SK-N-SH treated with all-trans-retinoic acid at 6 μM for 48 hours (cell line): ENCODE measurements around the gene TEX54.
A peak's percentile ranks its signal among the peaks of the same experiment; 100 is the strongest.

Experiments used
- ATAC-seq: fragments of 200-7000 bp; cut with Tn5 transposase; 3 replicates; pipeline ENCODE4 v1.9.1; 2020; ENCODE audit warnings: mild to moderate bottlenecking, moderate library complexity
- ARNTL ChIP-seq: fragments of 450-650 bp; formaldehyde crosslinking; IDR thresholded peaks from 2 replicates; pipeline ENCODE4 v1.5.0; 2020; ENCODE audit warnings: low read depth, mild to moderate bottlenecking, moderate library complexity, borderline replicate concordance
- CSDC2 ChIP-seq: fragments of 250-450 bp; sonication (Bioruptor Pico); IDR thresholded peaks from 2 replicates; pipeline ENCODE4 v1.5.0; 2020; ENCODE audit warnings: mild to moderate bottlenecking, moderate library complexity
- GLIS3 ChIP-seq: fragments of 250-450 bp; sonication (Bioruptor Pico); IDR thresholded peaks from 2 replicates; pipeline ENCODE4 v1.5.0; 2020; ENCODE audit warnings: mild to moderate bottlenecking, moderate library complexity
- RARB ChIP-seq: fragments of 250-450 bp; sonication (Bioruptor Pico); IDR thresholded peaks from 2 replicates; pipeline ENCODE4 v1.8.0; 2021; ENCODE audit warnings: mild to moderate bottlenecking, moderate library complexity
- SNAI2 ChIP-seq: fragments of 250-450 bp; sonication (Bioruptor Pico); IDR thresholded peaks from 2 replicates; pipeline ENCODE4 v1.5.0; 2020; ENCODE audit warnings: mild to moderate bottlenecking, moderate library complexity
- ZC3H10 ChIP-seq: fragments of 250-450 bp; sonication (Bioruptor Pico); IDR thresholded peaks from 2 replicates; pipeline ENCODE4 v1.5.1; 2021; ENCODE audit warnings: mild to moderate bottlenecking, moderate library complexity
- ZFP3 ChIP-seq: fragments of 250-450 bp; sonication (Bioruptor Pico); IDR thresholded peaks from 2 replicates; pipeline ENCODE4 v1.5.0; 2020; ENCODE audit warnings: mild to moderate bottlenecking, moderate library complexity
- ZFP30 ChIP-seq: fragments of 450-650 bp; formaldehyde crosslinking; IDR thresholded peaks from 2 replicates; pipeline ENCODE4 v1.5.0; 2022; ENCODE audit warnings: mild to moderate bottlenecking, moderate library complexity

The TEX54 gene

DNA sequence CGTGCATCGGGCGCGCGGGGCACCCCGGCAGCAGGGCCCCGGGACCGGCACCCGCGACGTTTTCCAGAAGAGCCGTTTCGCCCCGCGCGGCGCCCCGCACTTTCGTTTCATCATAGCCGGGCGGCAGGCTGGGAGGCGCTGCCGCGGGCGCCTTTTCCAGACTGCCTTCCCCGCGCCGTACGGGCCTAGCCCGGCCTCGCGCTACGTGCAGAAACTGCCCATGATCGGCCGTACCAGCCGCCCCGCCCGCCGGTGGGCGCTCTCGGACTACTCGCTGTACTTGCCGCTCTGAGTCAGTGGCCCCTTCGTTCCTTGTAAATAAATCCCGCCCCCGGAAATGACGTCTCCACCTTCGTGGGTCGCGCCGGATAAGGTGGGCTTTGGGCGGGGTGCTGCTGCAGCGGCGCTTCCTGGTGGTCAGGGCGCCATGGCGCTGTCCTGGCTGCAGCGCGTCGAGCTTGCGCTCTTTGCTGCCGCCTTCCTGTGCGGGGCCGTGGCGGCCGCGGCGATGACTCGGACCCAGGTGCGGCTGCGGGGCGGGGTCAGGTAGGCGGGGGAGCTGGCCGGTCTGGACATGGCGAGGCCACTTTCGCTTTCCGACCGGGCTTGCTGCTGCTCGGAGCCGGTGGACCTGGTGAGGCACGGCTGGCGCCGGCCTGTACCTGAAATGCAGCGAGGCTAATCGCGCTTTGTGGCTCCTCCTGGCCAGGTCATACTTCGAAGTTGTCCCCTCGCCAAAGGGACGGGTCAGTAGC lies 45.5 kb downstream of the TEX54 start, which contains the start of gene TMEM179B:
TSS of gene TMEM179B (plus strand) at position 398 of the 755 bp plus-strand sequence. CDS start at position 428, 30 bp downstream.
- TF ChIP-seq ZFP3 (peak; percentile 43; the same call in 1 of the 2 replicates), GLIS3 (CRISPR knock-in tag) (no peak), ZC3H10 (CRISPR knock-in tag) (no peak), ARNTL (no peak), CSDC2 (0 out of 2 replicates have a peak, but pooled peaks have one; percentile 41)
- TF ChIP-seq, all 23 proteins: peak for 2
- ATAC-seq: peak; percentile 73

DNA sequence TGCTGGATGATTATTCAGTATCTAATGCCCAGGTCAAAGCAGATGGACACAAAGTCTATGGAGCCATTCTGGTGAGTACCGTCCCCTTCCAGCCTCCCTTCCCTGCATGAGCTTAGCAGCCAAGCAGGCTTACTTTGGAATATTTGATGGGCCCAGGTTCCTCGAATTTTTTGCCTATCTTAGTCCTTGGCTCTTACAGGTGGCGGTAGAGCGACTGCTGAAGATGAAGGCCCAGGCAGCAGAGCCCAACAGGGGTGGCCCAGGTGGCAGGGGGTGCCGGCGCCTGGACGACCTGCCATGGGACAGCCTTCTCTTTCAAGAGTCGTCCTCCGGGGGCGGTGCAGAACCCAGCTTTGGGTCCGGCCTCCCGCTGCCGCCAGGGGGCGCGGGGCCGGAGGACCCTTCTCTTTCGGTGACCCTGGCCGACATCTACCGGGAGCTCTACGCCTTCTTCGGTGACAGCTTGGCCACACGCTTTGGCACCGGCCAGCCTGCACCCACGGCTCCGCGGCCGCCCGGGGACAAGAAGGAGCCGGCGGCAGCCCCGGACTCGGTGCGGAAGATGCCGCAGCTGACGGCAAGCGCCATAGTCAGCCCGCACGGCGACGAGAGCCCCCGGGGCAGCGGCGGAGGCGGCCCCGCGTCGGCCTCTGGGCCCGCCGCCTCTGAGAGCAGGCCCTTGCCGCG lies 46.2 kb downstream of the TEX54 start:
- peak; percentile 74 for ATAC-seq

DNA sequence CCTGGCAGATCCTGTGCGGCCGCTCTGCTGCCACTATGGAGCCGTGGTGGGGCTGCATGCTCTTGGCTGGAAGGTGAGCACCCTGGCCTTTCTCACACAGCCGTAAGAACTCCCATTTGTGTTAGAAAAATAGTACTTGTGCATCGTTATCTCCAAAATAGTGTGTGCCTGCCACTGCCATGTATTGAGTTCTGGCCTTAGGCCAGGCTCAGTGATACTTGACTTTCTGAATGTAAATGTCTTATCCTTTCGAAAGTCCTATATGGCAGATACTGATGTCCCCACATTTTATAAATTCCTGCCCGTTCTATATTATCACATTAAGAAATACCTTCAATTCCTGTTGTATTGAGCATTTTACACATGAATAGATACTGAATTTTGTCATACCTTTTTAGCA lies 49.9 kb downstream of the TEX54 start:
- no peak for ATAC-seq

More for the DNA sequence above, 46.2 kb downstream of the TEX54 start:
- TF ChIP-seq GLIS3 (CRISPR knock-in tag) (0 out of 2 replicates have a peak, but pooled peaks have one; percentile 5), ZFP30 (CRISPR knock-in tag) (no peak)

More for the DNA sequence above, 49.9 kb downstream of the TEX54 start:
- TF ChIP-seq RARB (no peak), ARNTL (no peak), SNAI2 (CRISPR knock-in tag) (no peak), GLIS3 (CRISPR knock-in tag) (no peak)
